Heart right ventricle (tissue), 16 donors: ENCODE data around the gene SAP30BP. TPM values are rescaled to one million over a fixed set of nuclear protein-coding genes. Genes with fewer than 3 reads are reported as not detected.

Experiments
- ATAC-seq, 8 donors: fragments of 200-7000 bp; cut with Tn5 transposase; one replicate each; pipeline ENCODE4 v1.9.1; 2020; ENCODE audit warnings: mild to moderate bottlenecking in 8 of 8, moderate library complexity in 8 of 8, moderate number of reproducible peaks in 1 of 8
- DNase-seq, 2 donors: peaks; one replicate each; pipeline ENCODE4 v3.0.0-alpha.2; 2020
- H3K27ac ChIP-seq, 10 donors: fragments of 200-600 bp; sonication (generic) in 2 of 10; one replicate each; pipeline versions ENCODE4 v1.5.0 to v1.8.0; 2020 to 2022; ENCODE audit warnings: mild to moderate bottlenecking in 3 of 10
- H3K27me3 ChIP-seq, 7 donors: fragments of 200-600 bp; one replicate each; pipeline ENCODE4 v1.8.0; 2021 to 2022; ENCODE audit warnings: mild to moderate bottlenecking in 2 of 7
- H3K36me3 ChIP-seq, 9 donors: fragments of 200-600 bp; sonication (generic) in 1 of 9; one replicate each; pipeline versions ENCODE4 v1.5.0 to v1.8.0; 2020 to 2022; ENCODE audit warnings: mild to moderate bottlenecking in 2 of 9
- H3K4me1 ChIP-seq, 9 donors: fragments of 200-600 bp; sonication (generic) in 1 of 9; one replicate each; pipeline versions ENCODE4 v1.5.0 to v1.8.0; 2020 to 2022; ENCODE audit warnings: mild to moderate bottlenecking in 4 of 9
- H3K4me3 ChIP-seq, 10 donors: fragments of 200-600 bp; sonication (generic) in 2 of 10; one replicate each; pipeline versions ENCODE4 v1.5.0 to v1.8.0; 2020 to 2022; ENCODE audit warnings: mild to moderate bottlenecking in 7 of 10, moderate library complexity in 2 of 10
- H3K9me3 ChIP-seq, 11 donors: fragments of 200-600 bp in 10 of 11; sonication (generic) in 2 of 11; one replicate each; pipeline versions ENCODE4 v1.5.0 to v1.8.0; 2013 to 2022; ENCODE audit warnings: mild to moderate bottlenecking in 2 of 11, control low read depth in 1 of 11, moderate library complexity in 1 of 11
- CTCF ChIP-seq, 9 donors: fragments of 200-600 bp; sonication (generic) in 2 of 9; IDR thresholded peaks; one replicate each; pipeline versions ENCODE4 v1.5.0 to v1.8.0; 2021 to 2022; ENCODE audit warnings: antibody characterized with exemption in 9 of 9, mild to moderate bottlenecking in 5 of 9, moderate library complexity in 1 of 9
- WGBS, 2 donors: extraction: QIAGEN DNeasy Blood & Tissue Kit; methylation state at CpG; one replicate each; pipeline ENCODE4 v1.1.7; 2013; ENCODE audit warnings: inconsistent platforms in 1 of 2; 5-methylcytosine and 5-hydroxymethylcytosine counted together
- intact Hi-C, 10 donors: fragments of 100-400 bp; cut with DNase I; formaldehyde crosslinking; loops; one replicate each; pipeline versions ENCODE4 v1.11.1 to v1.14.2; 2022
- polyA plus RNA-seq, 2 donors: library from polyadenylated mRNA; stranded (reverse); fragments of 200-250 nt; gene quantifications; one replicate each; pipeline ENCODE4 v1.2.3, GENCODE V29; 2013
- total RNA-seq, 10 donors: library from RNA; stranded (reverse); fragmentation: NEBNext Ultra II Directional in 3 of 10; extraction: Animal tissue kit (Norgen Biotek cat#: 25700) in 3 of 10; gene quantifications; one replicate each; pipeline versions ENCODE4 v1.2.1 to v1.2.4, GENCODE V29; 2021 to 2023
- donor health status: Arrhythmogenic right ventricular cardiomyopathy.
- donor health status: ischemic (EF 13 %, LVEDD 7.1; RV severe dilation, severe dysfunction).
- donor health status: healthy with polysubstance abuse.
- donor health status: DM: no; HTN: yes; CAD: no.
- donor health status: DM: no; HTN: no; CAD: no.
- donor health status: ischemic (EF 25% LVEDD 6.9; RV normal size, moderate dysfunction).
- donor health status: ischemic (EF 25% LVEDD 5.7; RV mildly dilated, moderate dysfunction).
- donor health status: healthy.
- donor health status: DM: yes; HTN: yes; CAD: no.
- donor health status: Ischemic cardiomyopathy.
- donor health status: ischemic (EF 35%, LVEDD 5.7; RV mildly dilated, moderate dysfunction).
- donor health status: nonischemic (EF 11% LVEDD 7.7; RV severe dilation, severe dysfunction).
- donor health status: DM: yes; HTN: yes; CAD: no.
- donor health status: PGD.
- donor health status: ischemic (EF 29% LVEDD 5.4; RV normal size, mild dysfunction).
- donor health status: nonischemic (EF 23%, LVEDD 6.1; RV moderate dilation, normal function).

Gene SAP30BP
- total and polyA plus RNA-seq, 12 donors, result 41.7 to 115 (median 56.0) TPM

DNA sequence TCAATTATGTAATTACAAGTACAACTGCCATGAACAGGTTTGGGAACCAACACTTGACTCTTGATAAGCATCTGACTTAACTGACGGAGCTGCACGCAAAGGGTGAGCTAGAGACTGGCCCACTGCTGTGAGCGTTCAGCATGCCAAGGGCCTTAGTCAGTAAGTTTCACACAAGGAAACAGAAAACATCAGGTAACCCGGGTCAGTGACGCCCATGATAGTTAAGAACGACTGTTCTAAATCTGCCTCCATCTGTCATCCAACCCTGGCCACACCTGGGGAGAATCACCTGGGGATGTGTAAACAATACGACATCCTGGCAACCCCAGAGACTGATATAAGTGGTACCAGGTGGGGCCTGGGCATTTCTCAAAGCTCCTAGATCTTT, 21.6 kb upstream of the SAP30BP start:
- WGBS, 2 donors, result 82 to 83% methylated on average over 7 of the region's 7 CpGs
- Histone ChIP-seq H3K4me1 (peaks cover 0 to 28% (median 16%) of the 10 kb centered on the region in 9 donors), H3K9me3 (no peaks in the 10 kb centered on the region), H3K27ac (no peak overlapping the region), H3K27me3 (no peaks in the 10 kb centered on the region), H3K4me3 (no peak overlapping the region), H3K36me3 (peaks cover 0 to 72% (median 12%) of the 10 kb centered on the region in 9 donors)
- no peak for ATAC-seq
- DNase-seq, result no peak
- intact Hi-C loops, result no loop called here
- TF ChIP-seq CTCF (IDR thresholded peaks at IDR 0.05), result no peak

- peaks cover 0 to 77% (median 17%) of the 10 kb centered on the region in 9 donors for H3K36me3 ChIP-seq
These were observed 21.1 kb upstream of the SAP30BP start for GRCh38 chr17:75645889-75646637.

DNA sequence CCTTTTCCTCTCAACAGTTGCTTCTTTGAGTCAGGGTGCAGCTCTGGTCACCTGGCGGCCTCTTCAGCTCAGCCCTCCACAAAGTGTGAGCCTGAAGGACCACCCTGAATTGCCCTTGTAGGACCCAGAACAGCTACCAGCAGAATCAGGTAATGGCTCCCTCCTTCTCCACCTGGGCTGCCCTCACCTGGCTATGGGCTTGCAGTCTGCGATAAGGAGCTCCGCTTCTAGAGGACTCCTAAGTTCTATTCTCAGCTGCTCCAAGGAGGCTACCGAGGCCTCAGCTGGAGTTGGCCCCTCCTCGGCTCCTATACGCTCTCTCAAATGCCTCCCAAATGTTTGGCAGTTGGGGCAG, 20.5 kb upstream of the SAP30BP start:
- intact Hi-C loops, result no loop called here
- Histone ChIP-seq H3K9me3 (no peaks in the 10 kb centered on the region), H3K4me1 (peaks cover 0 to 18% (median 15%) of the 10 kb centered on the region in 9 donors), H3K27me3 (no peaks in the 10 kb centered on the region), H3K4me3 (no peak overlapping the region), H3K27ac (no peak overlapping the region), H3K36me3 (peaks cover 0 to 83% (median 21%) of the 10 kb centered on the region in 9 donors)
- WGBS, 2 donors, result 96 to 98% methylated on average over 6 of the region's 6 CpGs
- no peak for DNase-seq
- ATAC-seq, result no peak
- no peak for TF ChIP-seq CTCF (IDR thresholded peaks at IDR 0.05)

More at GRCh38 chr17:75645889-75646637, 21.1 kb upstream of the SAP30BP start:
- ATAC-seq, result peak in 1 of 8 donors; percentile 30
- intact Hi-C loops, result no loop called here
- H3K4me3 ChIP-seq, result no peak overlapping the region
- H3K4me1 ChIP-seq, result peaks cover 0 to 24% (median 15%) of the 10 kb centered on the region in 9 donors
- DNase-seq, result no peak
- no peaks in the 10 kb centered on the region for H3K9me3 ChIP-seq
- H3K27me3 ChIP-seq, result no peaks in the 10 kb centered on the region
- H3K27ac ChIP-seq, result no peak overlapping the region
- WGBS, 2 donors, result 86% methylated on average over 17 of the region's 17 CpGs
- no peak for TF ChIP-seq CTCF (IDR thresholded peaks at IDR 0.05)

DNA sequence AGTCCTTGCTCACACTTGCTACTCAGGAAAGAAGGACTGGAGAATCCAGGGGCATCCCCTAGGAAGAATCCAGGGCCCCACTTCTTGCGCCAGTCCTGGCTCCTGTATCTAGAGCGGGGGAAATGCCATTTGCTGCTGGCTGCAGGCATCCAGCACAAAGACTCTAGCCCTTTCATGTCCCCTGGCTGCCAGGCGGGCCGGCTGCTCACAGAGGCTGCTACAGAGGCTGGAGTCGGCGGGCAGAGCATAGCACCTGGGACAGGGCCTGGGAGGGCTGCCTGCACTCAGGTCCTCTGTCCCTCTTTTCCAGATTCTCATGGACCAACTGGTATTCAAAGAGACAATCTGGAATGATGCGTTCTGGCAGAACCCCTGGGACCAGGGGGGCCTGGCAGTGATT, 20.1 kb upstream of the SAP30BP start:
- Histone ChIP-seq H3K4me1 (peaks cover 0 to 14% (median 10%) of the 10 kb centered on the region in 9 donors), H3K27ac (no peak overlapping the region), H3K9me3 (no peaks in the 10 kb centered on the region), H3K4me3 (no peak overlapping the region), H3K36me3 (peaks cover 0 to 87% (median 21%) of the 10 kb centered on the region in 9 donors), H3K27me3 (no peaks in the 10 kb centered on the region)
- ATAC-seq (no peak), DNase-seq (no peak)
- TF ChIP-seq CTCF (IDR thresholded peaks at IDR 0.05), result no peak
- intact Hi-C loops, result no loop called here
- 90% methylated on average over 7 of the region's 7 CpGs for WGBS, 2 donors
